ENCODE results near the gene PSAPL1.

Gene PSAPL1

GRCh38 chr4:7439699-7440098 lies 5.0 kb upstream of the PSAPL1 start:
- DNase-seq: no peak
- peaks cover 2% of the 10 kb centered on the region for H3K27me3 ChIP-seq (replicated peaks)
- in situ Hi-C loops (cut with HindIII; ENCODE audit: low pct_ligation_motif_present, low sequenced_read_pairs): no loop called here
- no peak overlapping the region for H3K27ac ChIP-seq
- H3K36me3 ChIP-seq (replicated peaks): no peaks in the 10 kb centered on the region
- H3K4me3 ChIP-seq (ENCODE audit: low read depth, low read length): no peak overlapping the region
- TF ChIP-seq CTCF (IDR thresholded peaks at IDR 0.05; ENCODE audit: low read depth, low read length, missing control alignments): no peak

- TF ChIP-seq CTCF (IDR thresholded peaks at IDR 0.05; ENCODE audit: low read depth, low read length, missing control alignments): no peak
- Histone ChIP-seq H3K4me3 (ENCODE audit: low read depth, low read length) (no peak overlapping the region), H3K27ac (no peak overlapping the region), H3K27me3 (replicated peaks) (peaks cover 2% of the 10 kb centered on the region), H3K36me3 (replicated peaks) (no peaks in the 10 kb centered on the region)
- DNase-seq: no peak
- in situ Hi-C loops (cut with HindIII; ENCODE audit: low pct_ligation_motif_present, low sequenced_read_pairs): no loop called here
Measured at GRCh38 chr4:7436256-7436655, 1.5 kb upstream of the PSAPL1 start.

- H3K36me3 ChIP-seq (replicated peaks): no peaks in the 10 kb centered on the region
- peaks cover 2% of the 10 kb centered on the region for H3K27me3 ChIP-seq (replicated peaks)
- in situ Hi-C loops (cut with HindIII; ENCODE audit: low pct_ligation_motif_present, low sequenced_read_pairs): no loop called here
- peak; percentile 3 for DNase-seq
- no peak for TF ChIP-seq CTCF (IDR thresholded peaks at IDR 0.05; ENCODE audit: low read depth, low read length, missing control alignments)
- no peak overlapping the region for H3K27ac ChIP-seq
- no peak overlapping the region for H3K4me3 ChIP-seq (ENCODE audit: low read depth, low read length)
Measured at GRCh38 chr4:7435471-7436061, 836 bp upstream of the PSAPL1 start.

GRCh38 chr4:7434141-7434765 lies 477 bp downstream of the PSAPL1 start:
- no peak for TF ChIP-seq CTCF (IDR thresholded peaks at IDR 0.05; ENCODE audit: low read depth, low read length, missing control alignments)
- H3K27ac ChIP-seq: no peak overlapping the region
- no peaks in the 10 kb centered on the region for H3K36me3 ChIP-seq (replicated peaks)
- H3K27me3 ChIP-seq (replicated peaks): no peaks in the 10 kb centered on the region
- DNase-seq: no peak
- H3K4me3 ChIP-seq (ENCODE audit: low read depth, low read length): no peak overlapping the region
- in situ Hi-C loops (cut with HindIII; ENCODE audit: low pct_ligation_motif_present, low sequenced_read_pairs): no loop called here

- Histone ChIP-seq H3K27me3 (replicated peaks) (no peaks in the 10 kb centered on the region), H3K36me3 (replicated peaks) (no peaks in the 10 kb centered on the region), H3K4me3 (ENCODE audit: low read depth, low read length) (no peak overlapping the region), H3K27ac (no peak overlapping the region)
- TF ChIP-seq CTCF (IDR thresholded peaks at IDR 0.05; ENCODE audit: low read depth, low read length, missing control alignments): no peak
- in situ Hi-C loops (cut with HindIII; ENCODE audit: low pct_ligation_motif_present, low sequenced_read_pairs): no loop called here
- no peak for DNase-seq
Measured at GRCh38 chr4:7433376-7434140, 1.2 kb downstream of the PSAPL1 start.
